NCI-H187 treated with DMSO at 0.1 percent for 48 hours (cell line): Measurements from ENCODE around the gene FBXO9.
"Not testable (repeated sequence)": the region's sequence is repeated elsewhere in the genome, so short reads cannot be mapped to it uniquely, and the experiment has no call there.

ENCODE experiments used
- DNase-seq: peaks from one replicate; lab custom pipeline; 2025; lab: John Stamatoyannopoulos, UW

FBXO9 gene

GRCh38 chr6:53048431-53049195, 16.6 kb upstream of the FBXO9 start:
- DNase-seq = no peak

GRCh38 chr6:53049415-53049814, 15.8 kb upstream of the FBXO9 start:
- no peak for DNase-seq

GRCh38 chr6:53052152-53052551, 13.1 kb upstream of the FBXO9 start:
- not testable (repeated sequence) for DNase-seq

GRCh38 chr6:53054532-53054931, 10.7 kb upstream of the FBXO9 start:
- no peak for DNase-seq

GRCh38 chr6:53055873-53056272, 9.3 kb upstream of the FBXO9 start:
- no peak for DNase-seq

GRCh38 chr6:53056273-53056672, 8.9 kb upstream of the FBXO9 start:
- no peak for DNase-seq

GRCh38 chr6:53058388-53059195, 6.6 kb upstream of the FBXO9 start:
- DNase-seq = no peak

- DNase-seq = no peak
Measured at GRCh38 chr6:53059648-53060589, 5.3 kb upstream of the FBXO9 start.

- no peak for DNase-seq
Measured at GRCh38 chr6:53062169-53062539, 3.0 kb upstream of the FBXO9 start.

GRCh38 chr6:53064255-53064654, 949 bp upstream of the FBXO9 start:
- not testable (repeated sequence) for DNase-seq

- peak; percentile 73 for DNase-seq
Measured at GRCh38 chr6:53064726-53065265, 408 bp upstream of the FBXO9 start.

GRCh38 chr6:53066077-53066417, 843 bp downstream of the FBXO9 start:
- DNase-seq = no peak

GRCh38 chr6:53066874-53067706, 1.9 kb downstream of the FBXO9 start:
- DNase-seq = no peak

GRCh38 chr6:53067849-53068361, 2.7 kb downstream of the FBXO9 start:
- no peak for DNase-seq

- DNase-seq = no peak
Measured at GRCh38 chr6:53069427-53069826, 4.2 kb downstream of the FBXO9 start.

GRCh38 chr6:53070806-53071205, 5.6 kb downstream of the FBXO9 start:
- DNase-seq = no peak

- no peak for DNase-seq
Measured at GRCh38 chr6:53074347-53074746, 9.1 kb downstream of the FBXO9 start.

- DNase-seq = no peak
Measured at GRCh38 chr6:53080813-53081212, 15.6 kb downstream of the FBXO9 start.

- DNase-seq = no peak
Measured at GRCh38 chr6:53086302-53086701, 21.1 kb downstream of the FBXO9 start.

GRCh38 chr6:53089948-53090347, 24.7 kb downstream of the FBXO9 start:
- no peak for DNase-seq

- DNase-seq = no peak
Measured at GRCh38 chr6:53090576-53090975, 25.4 kb downstream of the FBXO9 start.
